ENCODE measurements around the gene PHACTR1. TPM values are rescaled to one million over a fixed set of nuclear protein-coding genes. Genes with fewer than 3 reads are reported as not detected.

The PHACTR1 gene
- total RNA-seq, 1 experiment from 2014 or later, result 2.6 TPM

DNA sequence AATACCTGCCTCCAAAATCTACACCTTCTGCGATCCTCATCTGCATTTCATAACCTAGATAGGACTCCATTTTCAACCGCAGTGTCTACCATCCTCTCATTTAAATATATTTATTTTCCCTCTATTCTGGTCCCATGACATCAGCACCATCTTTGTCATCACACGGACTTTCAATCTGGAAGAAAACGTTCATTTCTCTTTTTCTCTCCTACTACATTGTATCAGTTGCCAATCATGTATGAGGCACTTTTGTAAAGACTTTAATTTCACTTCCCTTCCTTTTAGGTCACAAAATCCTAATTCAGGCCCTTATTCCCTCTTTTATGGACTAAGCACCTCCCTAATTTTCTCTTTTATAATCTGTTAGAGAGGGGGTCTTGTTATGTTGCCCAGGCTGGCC lies 89.6 kb downstream of the PHACTR1 start:
- Histone ChIP-seq H3K4me3 (ENCODE audit: low read depth, low read length, poor library complexity, severe bottlenecking) (no peak overlapping the region), H3K27me3 (replicated peaks; ENCODE audit: insufficient read depth, low read depth, low read length, poor library complexity) (peaks cover 46% of the 10 kb centered on the region), H3K36me3 (ENCODE audit: insufficient read depth, low read length, poor library complexity, severe bottlenecking) (no peaks in the 10 kb centered on the region), H3K4me1 (ENCODE audit: insufficient read depth, low read length, poor library complexity, severe bottlenecking) (no peaks in the 10 kb centered on the region), H3K27ac (ENCODE audit: low read depth, low read length, poor library complexity, severe bottlenecking) (no peak overlapping the region), H3K9me3 (ENCODE audit: low read depth, low read length, poor library complexity, severe bottlenecking) (no peaks in the 10 kb centered on the region)
- POLR2A ChIA-PET (ENCODE audit: low non-redundant PET), result no interaction called here
- BruUV-seq (replicated peaks), result no TSS peak
- no peak for TF ChIP-seq EZH2 (IDR thresholded peaks at IDR 0.05; ENCODE audit: borderline replicate concordance, low read depth, low read length, poor library complexity, severe bottlenecking)
- TF ChIP-seq, protein P1, sequence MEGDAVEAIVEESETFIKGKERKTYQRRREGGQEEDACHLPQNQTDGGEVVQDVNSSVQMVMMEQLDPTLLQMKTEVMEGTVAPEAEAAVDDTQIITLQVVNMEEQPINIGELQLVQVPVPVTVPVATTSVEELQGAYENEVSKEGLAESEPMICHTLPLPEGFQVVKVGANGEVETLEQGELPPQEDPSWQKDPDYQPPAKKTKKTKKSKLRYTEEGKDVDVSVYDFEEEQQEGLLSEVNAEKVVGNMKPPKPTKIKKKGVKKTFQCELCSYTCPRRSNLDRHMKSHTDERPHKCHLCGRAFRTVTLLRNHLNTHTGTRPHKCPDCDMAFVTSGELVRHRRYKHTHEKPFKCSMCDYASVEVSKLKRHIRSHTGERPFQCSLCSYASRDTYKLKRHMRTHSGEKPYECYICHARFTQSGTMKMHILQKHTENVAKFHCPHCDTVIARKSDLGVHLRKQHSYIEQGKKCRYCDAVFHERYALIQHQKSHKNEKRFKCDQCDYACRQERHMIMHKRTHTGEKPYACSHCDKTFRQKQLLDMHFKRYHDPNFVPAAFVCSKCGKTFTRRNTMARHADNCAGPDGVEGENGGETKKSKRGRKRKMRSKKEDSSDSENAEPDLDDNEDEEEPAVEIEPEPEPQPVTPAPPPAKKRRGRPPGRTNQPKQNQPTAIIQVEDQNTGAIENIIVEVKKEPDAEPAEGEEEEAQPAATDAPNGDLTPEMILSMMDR (conservative IDR thresholded peaks at IDR 0.05; ENCODE audit: low read depth, low read length), result no peak
- intact Hi-C loops (cut with micrococcal nuclease; ENCODE audit: unreplicated experiment), result no loop called here
- no peak for DNase-seq (ENCODE audit: low spot score)
- CTCF ChIA-PET, result no interaction called here

DNA sequence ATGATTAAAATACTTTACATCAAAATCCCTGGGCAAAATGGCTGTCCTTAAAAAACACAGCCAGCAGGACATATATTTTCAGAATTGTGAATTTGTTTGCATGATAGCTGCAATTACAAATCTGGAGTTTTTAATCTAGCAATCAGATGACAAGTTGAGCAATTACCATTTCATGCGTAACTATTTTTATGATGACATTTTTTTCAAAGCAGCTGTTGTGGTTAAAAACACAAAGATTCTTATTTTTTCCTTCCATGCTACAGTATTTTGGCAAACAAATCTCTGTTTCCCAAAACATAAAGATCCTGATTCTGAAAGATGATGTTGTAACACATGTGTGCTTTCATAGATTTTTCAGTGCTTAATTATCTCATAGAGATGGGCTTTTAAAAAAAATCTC lies 90.2 kb downstream of the PHACTR1 start:
- intact Hi-C loops (cut with micrococcal nuclease; ENCODE audit: unreplicated experiment), result no loop called here
- DNase-seq (ENCODE audit: low spot score), result no peak
- TF ChIP-seq, protein P1 (conservative IDR thresholded peaks at IDR 0.05; ENCODE audit: low read depth, low read length), result no peak
- TF ChIP-seq EZH2 (IDR thresholded peaks at IDR 0.05; ENCODE audit: borderline replicate concordance, low read depth, low read length, poor library complexity, severe bottlenecking), result no peak
- no peaks in the 10 kb centered on the region for H3K36me3 ChIP-seq (ENCODE audit: insufficient read depth, low read length, poor library complexity, severe bottlenecking)
- H3K9me3 ChIP-seq (ENCODE audit: low read depth, low read length, poor library complexity, severe bottlenecking), result no peaks in the 10 kb centered on the region
- peaks cover 42% of the 10 kb centered on the region for H3K27me3 ChIP-seq (replicated peaks; ENCODE audit: insufficient read depth, low read depth, low read length, poor library complexity)
- CTCF ChIA-PET, result no interaction called here
- POLR2A ChIA-PET (ENCODE audit: low non-redundant PET), result no interaction called here
- no peak overlapping the region for H3K27ac ChIP-seq (ENCODE audit: low read depth, low read length, poor library complexity, severe bottlenecking)
- no peak overlapping the region for H3K4me3 ChIP-seq (ENCODE audit: low read depth, low read length, poor library complexity, severe bottlenecking)
- H3K4me1 ChIP-seq (ENCODE audit: insufficient read depth, low read length, poor library complexity, severe bottlenecking), result no peaks in the 10 kb centered on the region
- no TSS peak for BruUV-seq (replicated peaks)

GRCh38 chr6:12811519-12811918 lies 95.0 kb downstream of the PHACTR1 start:
- no peaks in the 10 kb centered on the region for H3K4me1 ChIP-seq (ENCODE audit: insufficient read depth, low read length, poor library complexity, severe bottlenecking)
- CTCF ChIA-PET, result no interaction called here
- peaks cover 41% of the 10 kb centered on the region for H3K27me3 ChIP-seq (replicated peaks; ENCODE audit: insufficient read depth, low read depth, low read length, poor library complexity)
- H3K36me3 ChIP-seq (ENCODE audit: insufficient read depth, low read length, poor library complexity, severe bottlenecking), result no peaks in the 10 kb centered on the region
- POLR2A ChIA-PET (ENCODE audit: low non-redundant PET), result no interaction called here
- TF ChIP-seq, protein P1 (conservative IDR thresholded peaks at IDR 0.05; ENCODE audit: low read depth, low read length), result no peak
- no peak for TF ChIP-seq EZH2 (IDR thresholded peaks at IDR 0.05; ENCODE audit: borderline replicate concordance, low read depth, low read length, poor library complexity, severe bottlenecking)
- H3K4me3 ChIP-seq (ENCODE audit: low read depth, low read length, poor library complexity, severe bottlenecking), result no peak overlapping the region
- H3K27ac ChIP-seq (ENCODE audit: low read depth, low read length, poor library complexity, severe bottlenecking), result no peak overlapping the region
- DNase-seq (ENCODE audit: low spot score), result no peak
- intact Hi-C loops (cut with micrococcal nuclease; ENCODE audit: unreplicated experiment), result no loop called here
- H3K9me3 ChIP-seq (ENCODE audit: low read depth, low read length, poor library complexity, severe bottlenecking), result no peaks in the 10 kb centered on the region
- BruUV-seq (replicated peaks), result no TSS peak
